MCF 10A (cell line): ENCODE data around the gene STMN3. TPM values are rescaled to one million over a fixed set of nuclear protein-coding genes. Genes with fewer than 3 reads are reported as not detected.

Experiments used
- BruUV-seq: library from RNA; stranded (reverse); fragments of 400-500 nt; replicated peaks from 2 replicates; lab custom pipeline; 2021; lab: Mats Ljungman, UMichigan
- CTCF ChIA-PET: fragments of 300-600 bp; sonication (Branson Sonifier 250); formaldehyde crosslinking; extraction: SDS; loops from one replicate; lab custom pipeline; 2021; ENCODE audit warnings: antibody characterized with exemption, inconsistent platforms; lab: Yijun Ruan, JAX
- POLR2A ChIA-PET: fragments of 300-600, 350-650 bp; sonication (Branson Sonifier 250); formaldehyde crosslinking; extraction: SDS; loops from one replicate; lab custom pipeline; 2020; ENCODE audit warnings: antibody characterized with exemption, inconsistent platforms; lab: Yijun Ruan, JAX
- DNase-seq: peaks from one replicate; pipeline ENCODE4 v3.0.0-alpha.2; 2018; ENCODE audit not compliant: unreplicated experiment
- H3K27ac Mint-ChIP-seq: one replicate; pipeline ENCODE4 v1.8.0; 2022; ENCODE audit warnings: mild to moderate bottlenecking, low read depth, mixed read lengths; ENCODE audit not compliant: unreplicated experiment
- H3K27me3 Mint-ChIP-seq: one replicate; pipeline ENCODE4 v1.8.0; 2022; ENCODE audit warnings: mixed read lengths; ENCODE audit not compliant: insufficient read depth, unreplicated experiment
- H3K36me3 Mint-ChIP-seq: one replicate; pipeline ENCODE4 v1.8.0; 2022; ENCODE audit warnings: mild to moderate bottlenecking, moderate library complexity, mixed read lengths; ENCODE audit not compliant: insufficient read depth, unreplicated experiment
- H3K4me1 Mint-ChIP-seq: one replicate; pipeline ENCODE4 v1.8.0; 2022; ENCODE audit warnings: mixed read lengths; ENCODE audit not compliant: insufficient read depth, unreplicated experiment
- H3K4me3 Mint-ChIP-seq: one replicate; pipeline ENCODE4 v1.8.0; 2022; ENCODE audit warnings: mild to moderate bottlenecking, moderate library complexity, mixed read lengths; ENCODE audit not compliant: unreplicated experiment
- H3K9me3 Mint-ChIP-seq: one replicate; pipeline ENCODE4 v1.8.0; 2022; ENCODE audit warnings: mixed read lengths; ENCODE audit not compliant: unreplicated experiment
- CTCF ChIP-seq: fragments of 200-600 bp; IDR thresholded peaks from one replicate; pipeline ENCODE4 v1.8.0; 2022; ENCODE audit warnings: antibody characterized with exemption, mild to moderate bottlenecking; ENCODE audit not compliant: unreplicated experiment
- intact Hi-C: fragments of 100-400 bp; cut with micrococcal nuclease; formaldehyde crosslinking; loops from 2 replicates; pipeline ENCODE4 v1.14.1; 2022
- total RNA-seq: library from RNA; stranded (reverse); gene quantifications from 2 replicates; pipeline ENCODE4 v1.2.3, GENCODE V29; 2022

The STMN3 gene
- total RNA-seq, 1 experiment from 2014 or later = 5.3 TPM

GRCh38 chr20:63694584-63695423, 41.6 kb upstream of the STMN3 start:
- CTCF ChIA-PET = interaction anchor here (0.6 kb wide), 1 partner anchor 26 kb away, joined by 4 read pairs; no protein-coding TSS in a partner anchor
- Mint-ChIP-seq H3K27ac (no peak overlapping the region), H3K9me3 (no peaks in the 10 kb centered on the region), H3K4me1 (peaks cover 19% of the 10 kb centered on the region), H3K4me3 (no peak overlapping the region), H3K27me3 (no peaks in the 10 kb centered on the region), H3K36me3 (peaks cover 60% of the 10 kb centered on the region)
- intact Hi-C loops = loop anchor here (5.0 kb wide), 2 partner anchors 38 to 158 kb away; partner anchors contain the start of genes PTK6 and RTEL1
- no TSS peak for BruUV-seq
- POLR2A ChIA-PET = interaction anchor here (0.8 to 5.4 kb wide), 5 partner anchors 13 to 46 kb away, joined by 3 to 79 read pairs (median 8); partner anchors contain the start of genes ARFRP1 and ZGPAT
- no peak for TF ChIP-seq CTCF
- no peak for DNase-seq

GRCh38 chr20:63693733-63694583, 40.7 kb upstream of the STMN3 start:
- peaks cover 59% of the 10 kb centered on the region for H3K36me3 Mint-ChIP-seq
- ChIA-PET POLR2A (interaction anchor here (1.5 to 1.9 kb wide), 2 partner anchors 12 to 13 kb away, joined by 8 read pairs; partner anchors contain the start of genes ARFRP1 and ZGPAT), CTCF (interaction anchor here (0.6 kb wide), 1 partner anchor 25 kb away, joined by 4 read pairs; no protein-coding TSS in a partner anchor)
- H3K9me3 Mint-ChIP-seq = no peaks in the 10 kb centered on the region
- intact Hi-C loops = no loop called here
- no peak for DNase-seq
- H3K27me3 Mint-ChIP-seq = no peaks in the 10 kb centered on the region
- TF ChIP-seq CTCF = no peak
- no peak overlapping the region for H3K4me3 Mint-ChIP-seq
- BruUV-seq = no TSS peak
- H3K4me1 Mint-ChIP-seq = peaks cover 13% of the 10 kb centered on the region
- no peak overlapping the region for H3K27ac Mint-ChIP-seq

- peaks cover 66% of the 10 kb centered on the region for H3K36me3 Mint-ChIP-seq
- CTCF ChIA-PET = no interaction called here
- no peaks in the 10 kb centered on the region for H3K9me3 Mint-ChIP-seq
Measured at GRCh38 chr20:63693083-63693732, 40.0 kb upstream of the STMN3 start.

More at GRCh38 chr20:63693083-63693732, 40.0 kb upstream of the STMN3 start:
- Mint-ChIP-seq H3K27ac (no peak overlapping the region), H3K27me3 (no peaks in the 10 kb centered on the region), H3K4me3 (no peak overlapping the region), H3K4me1 (peaks cover 13% of the 10 kb centered on the region)
- BruUV-seq = no TSS peak
- POLR2A ChIA-PET = interaction anchor here (1.9 to 3.0 kb wide), 2 partner anchors 11 to 14 kb away, joined by 8 to 15 read pairs; partner anchors contain the start of genes ARFRP1 and ZGPAT
- intact Hi-C loops = no loop called here
- no peak for TF ChIP-seq CTCF
- no peak for DNase-seq
